Lower leg skin (tissue), 3 donors: ENCODE data around the gene COL4A2.

Experiments
- CTCF ChIP-seq, 3 donors: fragments of 450-650 bp; IDR thresholded peaks; one replicate each; pipeline ENCODE4 v1.5.1; 2016; ENCODE audit warnings: antibody characterized with exemption in 3 of 3, mild to moderate bottlenecking in 3 of 3, moderate library complexity in 2 of 3
- POLR2A ChIP-seq, 2 donors: fragments of 450-650 bp; IDR thresholded peaks; one replicate each; pipeline ENCODE4 v1.6.1; 2016 to 2017; ENCODE audit warnings: antibody characterized with exemption in 2 of 2, mild to moderate bottlenecking in 1 of 2, moderate library complexity in 1 of 2

- TF ChIP-seq CTCF (IDR thresholded peaks at IDR 0.05) (no peak), POLR2A (IDR thresholded peaks at IDR 0.05) (no peak)
Measured at GRCh38 chr13:110495881-110496280, 188.8 kb downstream of the COL4A2 start.
